ENCODE data around the gene GDPD1. TPM values are rescaled to one million over a fixed set of nuclear protein-coding genes. Genes with fewer than 3 reads are reported as not detected.
"Not testable (repeated sequence)": the region's sequence is repeated elsewhere in the genome, so short reads cannot be mapped to it uniquely, and the experiment has no call there.

GDPD1 gene
- total RNA-seq, 1 donor from 2014 or later, result 17.8 TPM

DNA sequence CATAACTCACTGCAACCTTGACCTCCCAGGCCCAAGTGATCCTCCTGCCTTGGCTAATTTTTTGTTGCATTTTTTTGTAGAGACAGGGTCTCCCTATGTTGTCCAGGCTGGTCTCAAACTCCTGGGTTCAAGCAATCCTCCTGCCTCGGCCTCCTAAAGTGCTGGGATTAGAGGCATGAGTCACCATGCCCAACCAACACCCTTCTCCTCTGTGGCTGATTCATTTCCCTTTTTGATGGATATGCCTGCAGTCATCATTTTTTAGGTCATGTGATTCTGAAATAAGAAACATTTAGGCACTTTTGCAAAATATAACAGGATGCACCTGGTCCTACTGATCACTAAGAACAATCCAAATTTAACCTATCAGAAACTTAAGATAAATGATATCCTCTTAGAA is 67.1 kb downstream of the GDPD1 start:
- Histone ChIP-seq H2AFZ (replicated peaks) (no peak overlapping the region), H3F3A (ENCODE audit: low read depth) (no peaks in the 10 kb centered on the region), H3K4me2 (no peak overlapping the region), H3K4me1 (peaks cover 11% of the 10 kb centered on the region), H3K9me3 (ENCODE audit: low read depth) (no peaks in the 10 kb centered on the region), H3K27me3 (no peaks in the 10 kb centered on the region), H3K79me2 (ENCODE audit: low read depth) (no peaks in the 10 kb centered on the region), H3K4me3 (no peak overlapping the region), H3K9ac (no peak overlapping the region), H4K20me1 (ENCODE audit: low read depth) (no peaks in the 10 kb centered on the region), H3K27ac (no peak overlapping the region), H3K36me3 (no peaks in the 10 kb centered on the region)
- H3K4me1 Mint-ChIP-seq, result peaks cover 11% of the 10 kb centered on the region
- H3K27me3 Mint-ChIP-seq (ENCODE audit: insufficient read depth, low read depth), result peaks cover 4% of the 10 kb centered on the region
- TF ChIP-seq EZH2 (IDR thresholded peaks at IDR 0.05), result no peak
- no peak for TF ChIP-seq EZH2phosphoT487 (IDR thresholded peaks at IDR 0.05)
- TF ChIP-seq, protein P1, sequence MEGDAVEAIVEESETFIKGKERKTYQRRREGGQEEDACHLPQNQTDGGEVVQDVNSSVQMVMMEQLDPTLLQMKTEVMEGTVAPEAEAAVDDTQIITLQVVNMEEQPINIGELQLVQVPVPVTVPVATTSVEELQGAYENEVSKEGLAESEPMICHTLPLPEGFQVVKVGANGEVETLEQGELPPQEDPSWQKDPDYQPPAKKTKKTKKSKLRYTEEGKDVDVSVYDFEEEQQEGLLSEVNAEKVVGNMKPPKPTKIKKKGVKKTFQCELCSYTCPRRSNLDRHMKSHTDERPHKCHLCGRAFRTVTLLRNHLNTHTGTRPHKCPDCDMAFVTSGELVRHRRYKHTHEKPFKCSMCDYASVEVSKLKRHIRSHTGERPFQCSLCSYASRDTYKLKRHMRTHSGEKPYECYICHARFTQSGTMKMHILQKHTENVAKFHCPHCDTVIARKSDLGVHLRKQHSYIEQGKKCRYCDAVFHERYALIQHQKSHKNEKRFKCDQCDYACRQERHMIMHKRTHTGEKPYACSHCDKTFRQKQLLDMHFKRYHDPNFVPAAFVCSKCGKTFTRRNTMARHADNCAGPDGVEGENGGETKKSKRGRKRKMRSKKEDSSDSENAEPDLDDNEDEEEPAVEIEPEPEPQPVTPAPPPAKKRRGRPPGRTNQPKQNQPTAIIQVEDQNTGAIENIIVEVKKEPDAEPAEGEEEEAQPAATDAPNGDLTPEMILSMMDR (IDR thresholded peaks at IDR 0.05), result no peak
- H3K36me3 Mint-ChIP-seq, result no peaks in the 10 kb centered on the region
- DNase-seq (ENCODE audit: low spot score), result no peak
- H3K9me3 Mint-ChIP-seq, result no peaks in the 10 kb centered on the region
- H3K4me3 Mint-ChIP-seq, result no peak overlapping the region
- H3K27ac Mint-ChIP-seq, result no peak overlapping the region

DNA sequence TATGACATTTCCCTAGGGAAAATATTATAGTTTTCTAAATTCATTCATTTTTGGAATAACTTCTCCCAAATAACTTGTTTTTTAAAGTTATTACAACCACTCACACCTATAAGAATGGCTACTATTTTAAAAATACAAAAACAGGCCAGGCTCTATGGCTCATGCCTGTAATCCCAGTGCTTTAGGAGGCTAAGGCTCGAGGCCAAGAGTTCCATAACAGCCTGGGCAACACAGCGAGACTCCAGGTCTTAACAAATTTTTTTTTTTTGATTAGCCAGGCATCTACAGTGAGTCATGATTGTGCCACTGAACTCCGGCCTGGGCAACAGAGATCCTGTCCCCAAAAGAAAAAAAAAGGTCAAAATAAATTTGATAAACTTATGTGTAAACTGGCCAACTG is 67.6 kb downstream of the GDPD1 start:
- H3K9ac ChIP-seq, result no peak overlapping the region
- H3K27me3 Mint-ChIP-seq (ENCODE audit: insufficient read depth, low read depth), result peaks cover 4% of the 10 kb centered on the region

DNA sequence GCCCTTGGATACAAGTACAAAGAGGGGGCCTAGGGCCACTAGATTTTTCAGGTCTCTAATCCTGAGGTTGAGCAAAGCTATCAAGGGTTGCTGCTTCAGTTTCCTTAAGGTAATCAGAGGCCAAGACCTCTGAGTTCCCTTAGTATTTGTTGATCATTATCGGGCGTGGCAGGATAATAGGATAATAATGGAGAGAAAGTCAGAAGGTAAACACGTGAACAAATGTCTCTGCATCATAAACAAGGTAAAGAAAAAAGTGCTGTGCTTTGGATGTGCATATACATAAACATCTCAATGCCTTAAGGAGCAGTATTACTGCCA is 69.6 kb downstream of the GDPD1 start:
- no peaks in the 10 kb centered on the region for H3K36me3 ChIP-seq
- H3K4me3 ChIP-seq, result no peak overlapping the region
- no peaks in the 10 kb centered on the region for H3F3A ChIP-seq (ENCODE audit: low read depth)
- Mint-ChIP-seq H3K4me1 (peaks cover 8% of the 10 kb centered on the region), H3K9me3 (no peaks in the 10 kb centered on the region), H3K36me3 (no peaks in the 10 kb centered on the region), H3K27me3 (ENCODE audit: insufficient read depth, low read depth) (peaks cover 4% of the 10 kb centered on the region), H3K27ac (no peak overlapping the region), H3K4me3 (no peak overlapping the region)
- TF ChIP-seq EZH2 (IDR thresholded peaks at IDR 0.05) (no peak), EZH2phosphoT487 (IDR thresholded peaks at IDR 0.05) (no peak)
- TF ChIP-seq, protein P1 (IDR thresholded peaks at IDR 0.05), result no peak
- peaks cover 11% of the 10 kb centered on the region for H3K4me1 ChIP-seq
- no peaks in the 10 kb centered on the region for H3K27me3 ChIP-seq
- H3K4me2 ChIP-seq, result peak overlapping the region; percentile 19
- no peak overlapping the region for H3K27ac ChIP-seq
- H3K9ac ChIP-seq, result no peak overlapping the region
- peak overlapping the region; percentile 98 for H2AFZ ChIP-seq (replicated peaks)
- no peaks in the 10 kb centered on the region for H3K79me2 ChIP-seq (ENCODE audit: low read depth)
- H4K20me1 ChIP-seq (ENCODE audit: low read depth), result no peaks in the 10 kb centered on the region
- no peak for DNase-seq (ENCODE audit: low spot score)
- no peaks in the 10 kb centered on the region for H3K9me3 ChIP-seq (ENCODE audit: low read depth)

More for the DNA sequence above, 67.6 kb downstream of the GDPD1 start:
- no peak overlapping the region for H2AFZ ChIP-seq (replicated peaks)
- H4K20me1 ChIP-seq (ENCODE audit: low read depth), result no peaks in the 10 kb centered on the region
- H3K36me3 ChIP-seq, result no peaks in the 10 kb centered on the region
- no peak overlapping the region for H3K27ac ChIP-seq
- no peak overlapping the region for H3K27ac Mint-ChIP-seq
- H3K4me3 ChIP-seq, result no peak overlapping the region
- no peaks in the 10 kb centered on the region for H3K9me3 ChIP-seq (ENCODE audit: low read depth)
- no peak for TF ChIP-seq EZH2 (IDR thresholded peaks at IDR 0.05)
- TF ChIP-seq, protein P1 (IDR thresholded peaks at IDR 0.05), result no peak
- TF ChIP-seq EZH2phosphoT487 (IDR thresholded peaks at IDR 0.05), result no peak
- no peaks in the 10 kb centered on the region for H3K79me2 ChIP-seq (ENCODE audit: low read depth)
- peaks cover 11% of the 10 kb centered on the region for H3K4me1 ChIP-seq
- no peaks in the 10 kb centered on the region for H3K9me3 Mint-ChIP-seq
- H3K4me3 Mint-ChIP-seq, result no peak overlapping the region
- no peak for DNase-seq (ENCODE audit: low spot score)
- no peaks in the 10 kb centered on the region for H3F3A ChIP-seq (ENCODE audit: low read depth)
- peaks cover 11% of the 10 kb centered on the region for H3K4me1 Mint-ChIP-seq
- no peaks in the 10 kb centered on the region for H3K36me3 Mint-ChIP-seq
- H3K27me3 ChIP-seq, result no peaks in the 10 kb centered on the region
- H3K4me2 ChIP-seq, result no peak overlapping the region

DNA sequence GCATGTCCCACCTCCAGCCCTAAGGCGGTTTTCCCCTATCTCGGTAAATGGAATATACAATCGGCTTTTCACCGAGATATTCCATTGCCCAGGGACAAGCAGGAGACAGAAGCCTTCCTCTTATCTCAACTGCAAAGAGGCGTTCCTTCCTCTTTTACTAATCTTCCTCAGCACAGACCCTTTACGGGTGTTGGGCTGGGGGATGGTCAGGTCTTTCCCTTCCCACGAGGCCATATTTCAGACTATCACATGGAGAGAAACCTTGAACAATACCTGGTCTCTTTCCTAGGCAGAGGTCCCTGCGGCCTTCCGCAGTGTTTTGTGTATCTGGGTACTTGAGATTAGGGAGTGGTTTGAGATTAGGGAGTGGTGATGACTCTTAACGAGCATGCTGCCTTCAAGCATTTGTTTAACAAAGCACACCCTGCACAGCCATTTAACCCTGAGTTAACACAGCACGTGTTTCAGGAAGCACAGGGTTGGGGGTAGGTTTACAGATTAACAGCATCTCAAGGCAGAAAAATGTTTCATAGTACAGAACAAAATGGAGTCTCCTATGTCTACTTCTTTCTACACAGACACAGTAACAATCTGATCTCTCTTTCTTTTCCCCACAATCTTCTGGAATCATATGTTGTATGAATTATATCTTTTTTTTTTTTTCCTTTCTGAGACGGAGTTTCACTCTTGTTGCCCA is 70.1 kb downstream of the GDPD1 start:
- H4K20me1 ChIP-seq (ENCODE audit: low read depth); H3K4me1 Mint-ChIP-seq; H3F3A ChIP-seq (ENCODE audit: low read depth); H3K36me3 ChIP-seq; H3K27me3 Mint-ChIP-seq (ENCODE audit: insufficient read depth, low read depth); H3K27ac ChIP-seq; H3K9me3 Mint-ChIP-seq; H3K79me2 ChIP-seq (ENCODE audit: low read depth); H3K4me3 Mint-ChIP-seq; H3K9me3 ChIP-seq (ENCODE audit: low read depth); H3K27me3 ChIP-seq; H3K9ac ChIP-seq; H3K27ac Mint-ChIP-seq; H3K4me3 ChIP-seq; H3K36me3 Mint-ChIP-seq: not testable (repeated sequence)
- peak overlapping the region; percentile 19 for H3K4me2 ChIP-seq
- peak overlapping the region; percentile 98 for H2AFZ ChIP-seq (replicated peaks)
- H3K4me1 ChIP-seq, result peaks cover 11% of the 10 kb centered on the region
- peak; percentile 16 for DNase-seq (ENCODE audit: low spot score)
